ENCODE data around the gene KRTDAP. TPM values are rescaled to one million over a fixed set of nuclear protein-coding genes. Genes with fewer than 3 reads are reported as not detected.

The KRTDAP gene
- total and polyA plus RNA-seq, 10 of the 15 experiments (the other 5 are each of a cell fraction or from before 2014, with no cell fraction given) = 0.23 TPM; not detected in 9

GRCh38 chr19:35437406-35437951, 52.8 kb downstream of the KRTDAP start:
- H3K4me1 ChIP-seq (ENCODE audit: control insufficient read depth, insufficient read depth, low read length) = peaks cover 31% of the 10 kb centered on the region
- in situ Hi-C loops (cut with MboI) (no loop called here), intact Hi-C loops (cut with micrococcal nuclease; ENCODE audit: unreplicated experiment) (no loop called here)
- 88% methylated on average over 15 of the region's 15 CpGs for WGBS (ENCODE audit: insufficient coverage, insufficient replicate concordance, low lambda C conversion rate, missing lambda C conversion rate)
- CTCF ChIA-PET = interaction anchor here (1.0 to 1.1 kb wide), 2 partner anchors 10 to 13 kb away, joined by 3 to 4 read pairs; partner anchors contain the start of gene FFAR2
- TF ChIP-seq CREB1 (IDR thresholded peaks at IDR 0.05; ENCODE audit: low read depth) (no peak), RFX5 (IDR thresholded peaks at IDR 0.05; ENCODE audit: low read depth, low read length) (no peak), DPF2 (IDR thresholded peaks at IDR 0.05) (no peak), SP1 (IDR thresholded peaks at IDR 0.05; ENCODE audit: low read depth, low read length) (no peak), HDAC2 (IDR thresholded peaks at IDR 0.05) (no peak), YBX1 (IDR thresholded peaks at IDR 0.05) (no peak)
- no peaks in the 10 kb centered on the region for H3K79me2 ChIP-seq (ENCODE audit: control insufficient read depth, insufficient read depth, low read length)
- SMC1A ChIA-PET (ENCODE audit: uncharacterized antibody, unreplicated experiment) = interaction anchor here (0.7 to 1.0 kb wide), 6 partner anchors 9 to 17 kb away, joined by 3 to 4 read pairs (median 3); no protein-coding TSS in a partner anchor
- H3K9ac ChIP-seq (ENCODE audit: control insufficient read depth, insufficient read depth, low read length) = no peak overlapping the region
- RAD21 ChIA-PET (ENCODE audit: unreplicated experiment) = interaction anchor here (1.0 kb wide), 1 partner anchor 19 kb away, joined by 3 read pairs; no protein-coding TSS in a partner anchor
- POLR2A ChIA-PET = interaction anchor here (0.6 kb wide), 1 partner anchor 15 kb away, joined by 4 read pairs; no protein-coding TSS in a partner anchor
- no peaks in the 10 kb centered on the region for H4K20me1 ChIP-seq (ENCODE audit: control insufficient read depth, insufficient read depth)
- DNase-seq (ENCODE audit: low read depth, low spot score) = no peak
- BruUV-seq (replicated peaks) = no TSS peak
- H3K36me3 ChIP-seq (ENCODE audit: control insufficient read depth in 2 of 2, insufficient read depth in 2 of 2, low read length in 1 of 2) = no peaks in the 10 kb centered on the region
- FAIRE-seq = no peak
- no peak for ATAC-seq
- no peak overlapping the region for H3K27ac ChIP-seq (ENCODE audit: control insufficient read depth, insufficient read depth)
- H3K4me3 ChIP-seq = no peak overlapping the region
- H3K4me2 ChIP-seq (ENCODE audit: control insufficient read depth, insufficient read depth) = no peak overlapping the region
- no peaks in the 10 kb centered on the region for H3K27me3 ChIP-seq (replicated peaks in 1 of 2; ENCODE audit: control insufficient read depth in 2 of 2, insufficient read depth in 2 of 2, low read length in 1 of 2)
- no peak overlapping the region for H2AFZ ChIP-seq (ENCODE audit: control insufficient read depth, low read depth, low read length)
- no peaks in the 10 kb centered on the region for H3K9me3 ChIP-seq (replicated peaks; ENCODE audit: control insufficient read depth, insufficient read depth, low read length)

Other genes starting within 250 kb of the KRTDAP start
Only the 7 nearest of the 22 such genes appear.
- 2.8 and 2.9 TPM in 2 replicates for gene FFAR2, start 42.2 kb downstream of the KRTDAP start, total RNA-seq (2014; rRNA removed)
- 1.9 and 2.5 TPM in 2 replicates for gene FFAR2, start 42.2 kb downstream of the KRTDAP start, total RNA-seq (2014; rRNA removed; fragmentation: Illumina TruSeq; extraction: Trizol)
- 2.3 and 2.8 TPM in 2 replicates for gene FFAR2, start 42.2 kb downstream of the KRTDAP start, total RNA-seq (2021)
- 0.05 and 0.06 TPM in 2 replicates for gene FFAR2, start 42.2 kb downstream of the KRTDAP start, polyA plus RNA-seq (2011; rRNA removed)
- 2.5 and 4.0 TPM in 2 replicates for gene FFAR2, start 42.2 kb downstream of the KRTDAP start, polyA plus RNA-seq (2014; fragmentation: Illumina TruSeq; extraction: Trizol)
- 1 to 10 TPM; 1.8 to 3.1 TPM for gene FFAR2, start 42.2 kb downstream of the KRTDAP start, polyA plus RNA-seq (2014; fragmentation: Nextera tagmentation; extraction: Ambion mirVana)
- 2.8 and 3.1 TPM in 2 replicates for gene FFAR2, start 42.2 kb downstream of the KRTDAP start, polyA plus RNA-seq (2014; rRNA removed)
- 1 to 10 TPM in 1 of 2 experiments, under 1 TPM in 1; 0.53 to 1.1 TPM for gene FFAR2, start 42.2 kb downstream of the KRTDAP start, polyA plus RNA-seq (2016; fragmentation: Nextera tagmentation; extraction: Ambion mirVana)
- 59.5 and 68.0 TPM in 2 replicates for gene DMKN, start 23.2 kb upstream of the KRTDAP start, total RNA-seq (2014; rRNA removed)
- gene DMKN, start 23.2 kb upstream of the KRTDAP start, total RNA-seq (2014; rRNA removed; fragmentation: Illumina TruSeq; extraction: Trizol) = 52.6 and 61.3 TPM in 2 replicates
- gene DMKN, start 23.2 kb upstream of the KRTDAP start, total RNA-seq (2021) = 57.8 and 64.9 TPM in 2 replicates
- gene DMKN, start 23.2 kb upstream of the KRTDAP start, polyA plus RNA-seq (2011; rRNA removed) = 60.7 and 72.5 TPM in 2 replicates
- 90.7 and 102 TPM in 2 replicates for gene DMKN, start 23.2 kb upstream of the KRTDAP start, polyA plus RNA-seq (2014; fragmentation: Illumina TruSeq; extraction: Trizol)
- gene DMKN, start 23.2 kb upstream of the KRTDAP start, polyA plus RNA-seq (2014; fragmentation: Nextera tagmentation; extraction: Ambion mirVana) = 10 to 100 TPM; 36.4 to 43.3 TPM
- gene DMKN, start 23.2 kb upstream of the KRTDAP start, polyA plus RNA-seq (2014; rRNA removed) = 87.8 and 114 TPM in 2 replicates
- 10 to 100 TPM; 57.8 to 65.9 TPM for gene DMKN, start 23.2 kb upstream of the KRTDAP start, polyA plus RNA-seq (2016; fragmentation: Nextera tagmentation; extraction: Ambion mirVana)
- not detected in 2 replicates for gene SBSN, start 37.8 kb upstream of the KRTDAP start, total RNA-seq (2014; rRNA removed)
- not detected in 2 replicates for gene SBSN, start 37.8 kb upstream of the KRTDAP start, total RNA-seq (2014; rRNA removed; fragmentation: Illumina TruSeq; extraction: Trizol)
- not detected in 2 replicates for gene SBSN, start 37.8 kb upstream of the KRTDAP start, total RNA-seq (2021)
- not detected in 2 replicates for gene SBSN, start 37.8 kb upstream of the KRTDAP start, polyA plus RNA-seq (2011; rRNA removed)
- not detected in 2 replicates for gene SBSN, start 37.8 kb upstream of the KRTDAP start, polyA plus RNA-seq (2014; fragmentation: Illumina TruSeq; extraction: Trizol)
- not detected for gene SBSN, start 37.8 kb upstream of the KRTDAP start, polyA plus RNA-seq (2014; fragmentation: Nextera tagmentation; extraction: Ambion mirVana)
- gene SBSN, start 37.8 kb upstream of the KRTDAP start, polyA plus RNA-seq (2014; rRNA removed) = 0.09 TPM in 1 of 2 replicates, not detected in the other
- not detected for gene SBSN, start 37.8 kb upstream of the KRTDAP start, polyA plus RNA-seq (2016; fragmentation: Nextera tagmentation; extraction: Ambion mirVana)
- gene GAPDHS, start 43.0 kb upstream of the KRTDAP start, total RNA-seq (2014; rRNA removed) = not detected in 2 replicates
- not detected in 2 replicates for gene GAPDHS, start 43.0 kb upstream of the KRTDAP start, total RNA-seq (2014; rRNA removed; fragmentation: Illumina TruSeq; extraction: Trizol)
- not detected in 2 replicates for gene GAPDHS, start 43.0 kb upstream of the KRTDAP start, total RNA-seq (2021)
- 0.08 TPM in 1 of 2 replicates, not detected in the other for gene GAPDHS, start 43.0 kb upstream of the KRTDAP start, polyA plus RNA-seq (2011; rRNA removed)
- gene GAPDHS, start 43.0 kb upstream of the KRTDAP start, polyA plus RNA-seq (2014; fragmentation: Illumina TruSeq; extraction: Trizol) = not detected in 2 replicates
- gene GAPDHS, start 43.0 kb upstream of the KRTDAP start, polyA plus RNA-seq (2014; fragmentation: Nextera tagmentation; extraction: Ambion mirVana) = not detected
- gene GAPDHS, start 43.0 kb upstream of the KRTDAP start, polyA plus RNA-seq (2014; rRNA removed) = not detected in 2 replicates
- not detected for gene GAPDHS, start 43.0 kb upstream of the KRTDAP start, polyA plus RNA-seq (2016; fragmentation: Nextera tagmentation; extraction: Ambion mirVana)
- gene TMEM147, start 55.2 kb upstream of the KRTDAP start, total RNA-seq (2014; rRNA removed) = 96.9 and 106 TPM in 2 replicates
- 54.7 and 55.2 TPM in 2 replicates for gene TMEM147, start 55.2 kb upstream of the KRTDAP start, total RNA-seq (2014; rRNA removed; fragmentation: Illumina TruSeq; extraction: Trizol)
- 69.7 and 73.8 TPM in 2 replicates for gene TMEM147, start 55.2 kb upstream of the KRTDAP start, total RNA-seq (2021)
- 47.2 and 84.8 TPM in 2 replicates for gene TMEM147, start 55.2 kb upstream of the KRTDAP start, polyA plus RNA-seq (2011; rRNA removed)
- gene TMEM147, start 55.2 kb upstream of the KRTDAP start, polyA plus RNA-seq (2014; fragmentation: Illumina TruSeq; extraction: Trizol) = 69.3 and 71.8 TPM in 2 replicates
- gene TMEM147, start 55.2 kb upstream of the KRTDAP start, polyA plus RNA-seq (2014; fragmentation: Nextera tagmentation; extraction: Ambion mirVana) = 10 to 100 TPM; 53.4 to 65.3 TPM
- 119 and 131 TPM in 2 replicates for gene TMEM147, start 55.2 kb upstream of the KRTDAP start, polyA plus RNA-seq (2014; rRNA removed)
- gene TMEM147, start 55.2 kb upstream of the KRTDAP start, polyA plus RNA-seq (2016; fragmentation: Nextera tagmentation; extraction: Ambion mirVana) = 100 to 1,000 TPM; 134 to 145 TPM
- gene ATP4A, start 73.2 kb upstream of the KRTDAP start, total RNA-seq (2014; rRNA removed) = 0.11 TPM in 2 replicates
- gene ATP4A, start 73.2 kb upstream of the KRTDAP start, total RNA-seq (2014; rRNA removed; fragmentation: Illumina TruSeq; extraction: Trizol) = not detected in 2 replicates
- 0.16 and 0.18 TPM in 2 replicates for gene ATP4A, start 73.2 kb upstream of the KRTDAP start, total RNA-seq (2021)
- 0.69 and 1.5 TPM in 2 replicates for gene ATP4A, start 73.2 kb upstream of the KRTDAP start, polyA plus RNA-seq (2011; rRNA removed)
- gene ATP4A, start 73.2 kb upstream of the KRTDAP start, polyA plus RNA-seq (2014; fragmentation: Illumina TruSeq; extraction: Trizol) = 0.03 and 0.11 TPM in 2 replicates
- gene ATP4A, start 73.2 kb upstream of the KRTDAP start, polyA plus RNA-seq (2014; fragmentation: Nextera tagmentation; extraction: Ambion mirVana) = under 1 TPM in 1 of 2 experiments, not detected in 1; 0.04 TPM
- 0.09 and 0.20 TPM in 2 replicates for gene ATP4A, start 73.2 kb upstream of the KRTDAP start, polyA plus RNA-seq (2014; rRNA removed)
- under 1 TPM in 1 of 2 experiments, not detected in 1; 0.13 TPM for gene ATP4A, start 73.2 kb upstream of the KRTDAP start, polyA plus RNA-seq (2016; fragmentation: Nextera tagmentation; extraction: Ambion mirVana)
- not detected in 2 replicates for gene PMIS2, start 95.7 kb upstream of the KRTDAP start, total RNA-seq (2014; rRNA removed)
- gene PMIS2, start 95.7 kb upstream of the KRTDAP start, total RNA-seq (2014; rRNA removed; fragmentation: Illumina TruSeq; extraction: Trizol) = not detected in 2 replicates
- not detected in 2 replicates for gene PMIS2, start 95.7 kb upstream of the KRTDAP start, total RNA-seq (2021)
- not detected in 2 replicates for gene PMIS2, start 95.7 kb upstream of the KRTDAP start, polyA plus RNA-seq (2011; rRNA removed)
- gene PMIS2, start 95.7 kb upstream of the KRTDAP start, polyA plus RNA-seq (2014; fragmentation: Illumina TruSeq; extraction: Trizol) = not detected in 2 replicates
- not detected for gene PMIS2, start 95.7 kb upstream of the KRTDAP start, polyA plus RNA-seq (2014; fragmentation: Nextera tagmentation; extraction: Ambion mirVana)
- gene PMIS2, start 95.7 kb upstream of the KRTDAP start, polyA plus RNA-seq (2014; rRNA removed) = not detected in 2 replicates
- gene PMIS2, start 95.7 kb upstream of the KRTDAP start, polyA plus RNA-seq (2016; fragmentation: Nextera tagmentation; extraction: Ambion mirVana) = not detected

All from GM12878 (cell line).